Suprapubic skin (tissue), 4 donors: ENCODE measurements around the gene WDPCP. TPM values are rescaled to one million over a fixed set of nuclear protein-coding genes. Genes with fewer than 3 reads are reported as not detected.

Experiments used
- DNase-seq, 2 donors: peaks; one replicate each; pipeline ENCODE4 v3.0.0-alpha.2; 2019; ENCODE audit warnings: low spot score in 2 of 2
- H3K27ac ChIP-seq: fragments of 200-600 bp; sonication (generic); one replicate; pipeline ENCODE4 v1.5.1; 2019
- H3K27me3 ChIP-seq: fragments of 200-600 bp; sonication (generic); one replicate; pipeline ENCODE4 v1.5.1; 2019
- H3K36me3 ChIP-seq: fragments of 200-600 bp; sonication (generic); one replicate; pipeline ENCODE4 v1.5.1; 2019
- H3K4me1 ChIP-seq: fragments of 200-600 bp; sonication (generic); one replicate; pipeline ENCODE4 v1.5.1; 2019
- H3K4me3 ChIP-seq: fragments of 200-600 bp; sonication (generic); one replicate; pipeline ENCODE4 v1.5.1; 2019; ENCODE audit warnings: mild to moderate bottlenecking
- H3K9me3 ChIP-seq: fragments of 200-600 bp; sonication (generic); one replicate; pipeline ENCODE4 v1.5.1; 2019
- EP300 ChIP-seq: sonication (generic); formaldehyde crosslinking; IDR thresholded peaks from one replicate; pipeline ENCODE4 v1.6.1; 2017; ENCODE audit warnings: antibody characterized with exemption
- POLR2A ChIP-seq, 2 donors: fragments of 450-650 bp; IDR thresholded peaks; one replicate each; pipeline ENCODE4 v1.6.1; 2017; ENCODE audit warnings: antibody characterized with exemption in 2 of 2, mild to moderate bottlenecking in 2 of 2, moderate library complexity in 2 of 2
- POLR2AphosphoS5 ChIP-seq, 3 donors: sonication (generic); formaldehyde crosslinking; IDR thresholded peaks; one replicate each; pipeline ENCODE4 v1.6.1; 2017; ENCODE audit warnings: antibody characterized with exemption in 3 of 3
- WGBS: methylation state at CpG from one replicate; pipeline ENCODE4 v1.1.5; 2018; 5-methylcytosine and 5-hydroxymethylcytosine counted together
- total RNA-seq, 4 donors: library from RNA; depleted of rRNA; stranded (reverse); fragments of >200 nt; gene quantifications; one replicate each; pipeline ENCODE4 v1.1.0, GENCODE V29; 2016
- TF ChIP-seq, protein P1 (sequence below), 2 donors: fragments of 200-600 bp in 1 of 2; fragments of 450-650 bp in 1 of 2; sonication (generic) in 1 of 2; IDR thresholded peaks; one replicate each; pipeline ENCODE4 v1.5.1; 2016 to 2019; ENCODE audit warnings: antibody characterized with exemption in 2 of 2, mild to moderate bottlenecking in 1 of 2, moderate library complexity in 1 of 2

The WDPCP gene
- total RNA-seq, 4 donors from 2014 or later = 6.7 to 18.7 (median 9.7) TPM

DNA sequence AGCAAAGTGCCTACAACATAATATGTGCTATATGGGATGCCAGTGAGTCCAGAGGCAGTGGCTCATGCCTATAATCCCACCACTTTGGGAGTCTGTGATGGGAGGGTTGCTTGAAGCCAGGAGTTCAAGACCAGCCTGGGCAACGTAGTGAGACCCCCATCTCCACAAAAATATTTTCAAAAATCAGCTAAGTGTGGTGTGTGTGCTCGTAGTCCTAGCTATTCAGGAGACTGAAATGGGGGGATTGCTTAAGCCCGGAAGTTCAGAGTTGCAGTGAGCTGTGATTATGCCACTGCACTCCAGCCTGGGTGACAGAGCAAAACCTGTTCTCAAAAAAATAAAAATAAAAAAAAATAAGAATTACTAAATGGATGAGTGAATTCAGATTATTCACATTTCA lies 514.3 kb downstream of the WDPCP start:
- Histone ChIP-seq H3K4me3 (no peak overlapping the region), H3K27me3 (peaks cover 3% of the 10 kb centered on the region), H3K27ac (no peak overlapping the region), H3K9me3 (no peaks in the 10 kb centered on the region), H3K36me3 (no peaks in the 10 kb centered on the region), H3K4me1 (no peaks in the 10 kb centered on the region)
- DNase-seq = no peak
- TF ChIP-seq EP300 (no peak), POLR2AphosphoS5 (IDR thresholded peaks at IDR 0.05) (no peak), POLR2A (IDR thresholded peaks at IDR 0.05) (no peak)
- TF ChIP-seq, protein P1, sequence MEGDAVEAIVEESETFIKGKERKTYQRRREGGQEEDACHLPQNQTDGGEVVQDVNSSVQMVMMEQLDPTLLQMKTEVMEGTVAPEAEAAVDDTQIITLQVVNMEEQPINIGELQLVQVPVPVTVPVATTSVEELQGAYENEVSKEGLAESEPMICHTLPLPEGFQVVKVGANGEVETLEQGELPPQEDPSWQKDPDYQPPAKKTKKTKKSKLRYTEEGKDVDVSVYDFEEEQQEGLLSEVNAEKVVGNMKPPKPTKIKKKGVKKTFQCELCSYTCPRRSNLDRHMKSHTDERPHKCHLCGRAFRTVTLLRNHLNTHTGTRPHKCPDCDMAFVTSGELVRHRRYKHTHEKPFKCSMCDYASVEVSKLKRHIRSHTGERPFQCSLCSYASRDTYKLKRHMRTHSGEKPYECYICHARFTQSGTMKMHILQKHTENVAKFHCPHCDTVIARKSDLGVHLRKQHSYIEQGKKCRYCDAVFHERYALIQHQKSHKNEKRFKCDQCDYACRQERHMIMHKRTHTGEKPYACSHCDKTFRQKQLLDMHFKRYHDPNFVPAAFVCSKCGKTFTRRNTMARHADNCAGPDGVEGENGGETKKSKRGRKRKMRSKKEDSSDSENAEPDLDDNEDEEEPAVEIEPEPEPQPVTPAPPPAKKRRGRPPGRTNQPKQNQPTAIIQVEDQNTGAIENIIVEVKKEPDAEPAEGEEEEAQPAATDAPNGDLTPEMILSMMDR (IDR thresholded peaks at IDR 0.05) = no peak
- 87% methylated on average over 3 of the region's 3 CpGs for WGBS

DNA sequence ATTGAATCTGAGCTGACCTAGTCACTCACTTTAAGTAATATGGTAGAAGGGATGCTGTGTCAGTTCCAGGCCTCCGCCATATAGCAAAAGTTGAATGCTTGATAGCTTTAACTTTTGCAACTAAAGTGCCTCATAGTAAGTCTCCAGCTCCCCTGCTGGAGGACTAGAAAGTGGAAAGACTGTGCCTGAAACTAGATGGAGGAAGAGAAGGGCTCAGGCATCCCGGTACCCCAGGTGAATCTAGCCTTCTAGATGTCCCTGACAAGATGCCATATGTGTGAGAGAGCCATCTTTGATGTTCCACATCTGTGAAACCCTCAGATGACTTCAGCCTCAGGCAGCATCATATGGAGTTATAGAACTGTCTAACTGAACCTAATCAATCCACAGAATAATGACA lies 516.6 kb downstream of the WDPCP start:
- no peaks in the 10 kb centered on the region for H3K4me1 ChIP-seq
- WGBS = 83% methylated on average over 2 of the region's 2 CpGs
- DNase-seq = no peak
- no peak overlapping the region for H3K27ac ChIP-seq
- TF ChIP-seq EP300 (no peak), POLR2A (IDR thresholded peaks at IDR 0.05) (no peak), POLR2AphosphoS5 (IDR thresholded peaks at IDR 0.05) (no peak)
- TF ChIP-seq, protein P1 (IDR thresholded peaks at IDR 0.05) = no peak
- H3K27me3 ChIP-seq = peaks cover 18% of the 10 kb centered on the region
- no peak overlapping the region for H3K4me3 ChIP-seq
- no peaks in the 10 kb centered on the region for H3K9me3 ChIP-seq
- H3K36me3 ChIP-seq = no peaks in the 10 kb centered on the region

Other genes starting within 250 kb of the WDPCP start
- 100 to 1,000 TPM in 3 of 4 donors, 10 to 100 TPM in 1; 90.7 to 153 (median 131) TPM for gene MDH1, start 486 bp upstream of the WDPCP start, total RNA-seq